H1 (cell line): ENCODE measurements around the gene MROH7. TPM values are rescaled to one million over a fixed set of nuclear protein-coding genes. Genes with fewer than 3 reads are reported as not detected.

Experiments used
- BACH1 ChIP-seq: IDR thresholded peaks from 2 replicates; pipeline ENCODE4 v1.6.1; 2012; ENCODE audit warnings: low read length, improper control_type of control experiment
- CEBPB ChIP-seq: IDR thresholded peaks from 2 replicates; pipeline ENCODE4 v1.6.1; 2012; ENCODE audit warnings: low read depth, low read length
- CHD7 ChIP-seq: fragments of 300-600 bp; sonication (generic); IDR thresholded peaks from 2 replicates; pipeline ENCODE4 v1.7.1; 2012; ENCODE audit warnings: low read length, moderate library complexity, mild to moderate bottlenecking, inconsistent platforms; ENCODE audit not compliant: insufficient replicate concordance
- FOSL1 ChIP-seq: IDR thresholded peaks from 2 replicates; pipeline ENCODE4 v1.6.1; 2011; ENCODE audit warnings: mild to moderate bottlenecking, low read depth, low read length, moderate library complexity; ENCODE audit not compliant: insufficient read depth
- GABPA ChIP-seq: IDR thresholded peaks from 2 replicates; pipeline ENCODE4 v1.6.1; 2011; ENCODE audit warnings: mild to moderate bottlenecking, low read length, moderate library complexity, borderline replicate concordance; ENCODE audit not compliant: insufficient read depth
- RFX5 ChIP-seq: IDR thresholded peaks from 2 replicates; pipeline ENCODE4 v1.6.1; 2011; ENCODE audit warnings: low read depth, low read length, improper control_type of control experiment, borderline replicate concordance
- SP2 ChIP-seq: IDR thresholded peaks from 2 replicates; pipeline ENCODE4 v1.6.1; 2012; ENCODE audit warnings: mild to moderate bottlenecking, low read length, inconsistent platforms
- polyA plus RNA-seq, 7 experiments: library from polyadenylated mRNA; depleted of rRNA in 3 of 7; stranded (reverse) in 5 of 7; unstranded in 2 of 7; fragments of >200 nt in 5 of 7; fragments of 200-250 nt in 2 of 7; gene quantifications; 1 replicate in 5 of 7; 2 replicates in 1 of 7; 4 replicates in 1 of 7; pipeline versions ENCODE4 v1.2.1 to v1.2.3, GENCODE V29; 2011 to 2013; ENCODE audit warnings: missing spikeins in 2 of 7, mixed read lengths in 2 of 7
- total RNA-seq: library from RNA; stranded (reverse); fragmentation: NEBNext Ultra II Directional; extraction: Animal tissue kit (Norgen Biotek cat#: 25700); gene quantifications from 2 replicates; pipeline ENCODE4 v1.2.1, GENCODE V29; 2021

The MROH7 gene
- total and polyA plus RNA-seq, 2 of the 8 experiments (the other 6 are each of a cell fraction or from before 2014, with no cell fraction given), result 0.07 to 0.20 TPM

GRCh38 chr1:54610048-54610447 lies 31.5 kb upstream of the MROH7 start (continued):
- TF ChIP-seq CEBPB (no peak), RFX5 (no peak), BACH1 (no peak), GABPA (no peak), SP2 (no peak), FOSL1 (no peak), CHD7 (no peak)
